Activated CD4-positive, alpha-beta T cell treated with anti-CD3 and anti-CD28 coated beads for 24 hours (primary cell): Measurements from ENCODE around the gene HELZ.
"Not testable (repeated sequence)": the region's sequence is repeated elsewhere in the genome, so short reads cannot be mapped to it uniquely, and the experiment has no call there.

Experiments
- DNase-seq, 2 donors: peaks; one replicate each; pipeline ENCODE4 v3.0.0-alpha.2; 2020; ENCODE audit warnings: low read depth in 2 of 2

The HELZ gene

GRCh38 chr17:67052720-67053437 lies 192.1 kb downstream of the HELZ start:
- DNase-seq, result no peak

- DNase-seq, result no peak
Observed at GRCh38 chr17:67051837-67052236, 193.2 kb downstream of the HELZ start.

GRCh38 chr17:67051155-67051538 lies 193.8 kb downstream of the HELZ start:
- DNase-seq, result no peak

GRCh38 chr17:67050471-67051154 lies 194.4 kb downstream of the HELZ start:
- DNase-seq, result no peak

GRCh38 chr17:67050066-67050465 lies 194.9 kb downstream of the HELZ start:
- DNase-seq, result no peak

- no peak for DNase-seq
Observed at GRCh38 chr17:67049025-67049739, 195.8 kb downstream of the HELZ start.

- no peak for DNase-seq
Observed at GRCh38 chr17:67047382-67047781, 197.6 kb downstream of the HELZ start.

- no peak for DNase-seq
Observed at GRCh38 chr17:67046398-67046797, 198.6 kb downstream of the HELZ start.

- DNase-seq, result no peak
Observed at GRCh38 chr17:67044940-67045339, 200.1 kb downstream of the HELZ start.

GRCh38 chr17:67044016-67044772 lies 200.8 kb downstream of the HELZ start, which contains the start of gene CACNG1:
CACNG1 (plus strand) TSS chr17:67044554; CDS start chr17:67044661, 107 bp downstream.
- DNase-seq, result no peak

GRCh38 chr17:67043283-67043682 lies 201.7 kb downstream of the HELZ start:
- DNase-seq, result no peak

- DNase-seq, result no peak
Observed at GRCh38 chr17:67041941-67042899, 202.8 kb downstream of the HELZ start.

GRCh38 chr17:67041531-67041930 lies 203.5 kb downstream of the HELZ start:
- DNase-seq, result no peak

- not testable (repeated sequence) for DNase-seq
Observed at GRCh38 chr17:67041119-67041518, 203.9 kb downstream of the HELZ start.

- DNase-seq, result no peak
Observed at GRCh38 chr17:67040652-67041051, 204.3 kb downstream of the HELZ start.

GRCh38 chr17:67038861-67039365 lies 206.1 kb downstream of the HELZ start:
- no peak for DNase-seq

- no peak for DNase-seq
Observed at GRCh38 chr17:67035131-67036083, 209.6 kb downstream of the HELZ start.

- no peak for DNase-seq
Observed at GRCh38 chr17:67033613-67034012, 211.4 kb downstream of the HELZ start.

- DNase-seq, result no peak
Observed at GRCh38 chr17:67032985-67033384, 212.0 kb downstream of the HELZ start.
